Body of pancreas (tissue), 4 donors: Measurements from ENCODE around the gene AKR1D1. TPM values are rescaled to one million over a fixed set of nuclear protein-coding genes. Genes with fewer than 3 reads are reported as not detected.
"Not testable (repeated sequence)": the region's sequence is repeated elsewhere in the genome, so short reads cannot be mapped to it uniquely, and the experiment has no call there.

Experiments used
- ATAC-seq: fragments of 150-250 bp; one replicate; pipeline ENCODE4 v1.9.1; 2016
- DNase-seq, 4 donors: peaks; one replicate each; pipeline ENCODE4 v3.0.0-alpha.2; 2019
- H3K27ac ChIP-seq, 4 donors: fragments of 200-600 bp; sonication (generic); 1 replicate in 3 of 4; 2 replicates in 1 of 4; pipeline versions ENCODE4 v1.5.1 to v1.6.1; 2016 to 2019; ENCODE audit warnings: mild to moderate bottlenecking in 1 of 4, mixed read lengths in 1 of 4, moderate library complexity in 1 of 4
- H3K27me3 ChIP-seq, 2 donors: fragments of 200-600 bp; sonication (generic); one replicate each; pipeline ENCODE4 v1.6.0; 2016; ENCODE audit warnings: mild to moderate bottlenecking in 1 of 2
- H3K36me3 ChIP-seq, 2 donors: fragments of 200-600 bp; sonication (generic); replicated peaks in 1 of 2; 2 replicates each; pipeline ENCODE4 v1.5.1; 2016; ENCODE audit warnings: low read depth in 2 of 2; ENCODE audit not compliant: insufficient read depth in 1 of 2
- H3K4me1 ChIP-seq: fragments of 200-600 bp; sonication (generic); one replicate; pipeline ENCODE4 v1.6.0; 2016
- H3K4me3 ChIP-seq, 2 donors: fragments of 200-600 bp; sonication (generic); 1 replicate in 1 of 2; 2 replicates in 1 of 2; pipeline ENCODE4 v1.5.1; 2016 to 2019
- H3K9me3 ChIP-seq, 3 donors: fragments of 200-600 bp; sonication (generic); 1 replicate in 2 of 3; 2 replicates in 1 of 3; pipeline ENCODE4 v1.5.1; 2016
- CTCF ChIP-seq, 7 experiments: fragments of 450-650 bp in 4 of 7; fragments of 200-600 bp in 3 of 7; sonication (generic) in 3 of 7; IDR thresholded peaks; one replicate each; pipeline ENCODE4 v1.5.1; 2016 to 2019; ENCODE audit warnings: antibody characterized with exemption in 7 of 7
- POLR2A ChIP-seq, 3 donors: fragments of 450-650 bp; IDR thresholded peaks; one replicate each; pipeline ENCODE4 v1.6.1; 2016; ENCODE audit warnings: antibody characterized with exemption in 3 of 3, mild to moderate bottlenecking in 2 of 3
- WGBS, 2 donors: methylation state at CpG; one replicate each; pipeline ENCODE4 v1.1.5; 2017; 5-methylcytosine and 5-hydroxymethylcytosine counted together
- intact Hi-C: fragments of 100-400 bp; cut with DNase I; formaldehyde crosslinking; loops from one replicate; pipeline ENCODE4 v1.15.1; 2023
- total RNA-seq, 2 donors: library from RNA; depleted of rRNA; stranded (reverse); fragments of >200 nt; gene quantifications; one replicate each; pipeline ENCODE4 v1.1.0, GENCODE V29; 2016

AKR1D1 gene
- total RNA-seq, 2 donors from 2014 or later, result not detected

DNA sequence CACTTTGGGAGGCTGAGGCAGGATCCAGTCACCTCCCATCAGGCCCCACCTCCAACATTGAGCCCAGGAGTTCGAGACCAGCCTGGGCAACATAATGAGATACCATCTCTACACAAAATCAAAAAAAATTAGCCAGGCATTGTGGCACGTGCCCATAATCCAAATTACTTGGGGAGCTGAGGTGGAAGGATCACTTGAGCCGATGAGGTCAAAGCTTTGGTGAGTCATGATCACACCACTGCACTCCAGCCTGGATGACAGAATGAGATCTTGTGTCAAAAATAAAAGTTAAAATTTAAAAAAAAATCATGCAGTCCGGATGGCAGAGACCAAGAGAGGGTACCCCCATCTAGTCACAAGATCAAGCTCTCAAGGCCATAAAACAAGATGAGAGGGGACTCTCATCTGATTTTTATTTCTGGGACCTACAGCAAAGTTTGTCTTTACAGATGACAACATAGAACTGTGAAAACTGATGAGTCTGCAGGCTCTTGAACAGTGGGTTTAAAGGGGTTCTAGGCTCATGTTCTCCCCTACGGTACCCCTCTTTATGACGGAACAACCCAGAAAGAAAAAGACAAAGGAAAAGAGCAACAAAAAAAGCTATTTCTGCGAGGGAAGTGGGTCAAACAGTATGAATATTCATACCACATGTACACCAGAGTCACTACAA lies 45.4 kb upstream of the AKR1D1 start:
- intact Hi-C loops, result no loop called here

DNA sequence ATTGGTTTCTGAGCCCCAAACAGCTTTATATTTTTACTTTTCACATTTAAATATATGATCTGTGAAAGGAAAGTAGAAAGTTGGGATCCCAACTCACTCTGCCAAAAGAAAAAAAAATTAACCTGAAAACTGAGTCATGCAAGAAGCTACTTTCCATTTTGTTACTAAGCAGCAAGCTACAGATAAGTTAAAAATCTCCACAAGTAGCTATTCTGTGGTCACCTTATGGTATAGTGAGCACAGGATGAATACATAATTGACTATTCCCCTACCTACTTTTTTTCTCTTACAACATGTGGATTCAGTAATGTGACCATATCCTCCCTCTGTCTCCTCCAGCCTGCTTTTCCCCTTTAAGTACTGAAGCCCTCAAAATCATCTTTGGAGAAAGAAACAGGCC lies 44.1 kb upstream of the AKR1D1 start:
- no peak overlapping the region for H3K27ac ChIP-seq
- intact Hi-C loops, result no loop called here
- no peak for TF ChIP-seq CTCF (IDR thresholded peaks at IDR 0.05)
- TF ChIP-seq POLR2A (IDR thresholded peaks at IDR 0.05), result no peak
- no peak overlapping the region for H3K4me3 ChIP-seq
- H3K4me1 ChIP-seq, result no peaks in the 10 kb centered on the region
- no peaks in the 10 kb centered on the region for H3K36me3 ChIP-seq
- H3K9me3 ChIP-seq, result no peaks in the 10 kb centered on the region
- DNase-seq (no peak), ATAC-seq (no peak)
- no peaks in the 10 kb centered on the region for H3K27me3 ChIP-seq

More for the DNA sequence above, 45.4 kb upstream of the AKR1D1 start:
- DNase-seq (no peak), ATAC-seq (no peak)
- WGBS, 2 donors, result 78% methylated on average over 7 of the region's 7 CpGs
- Histone ChIP-seq H3K9me3 (no peaks in the 10 kb centered on the region), H3K27ac (no peak overlapping the region), H3K4me1 (no peaks in the 10 kb centered on the region), H3K4me3 (no peak overlapping the region), H3K36me3 (no peaks in the 10 kb centered on the region), H3K27me3 (no peaks in the 10 kb centered on the region)
- TF ChIP-seq CTCF (IDR thresholded peaks at IDR 0.05) (no peak), POLR2A (IDR thresholded peaks at IDR 0.05) (no peak)

DNA sequence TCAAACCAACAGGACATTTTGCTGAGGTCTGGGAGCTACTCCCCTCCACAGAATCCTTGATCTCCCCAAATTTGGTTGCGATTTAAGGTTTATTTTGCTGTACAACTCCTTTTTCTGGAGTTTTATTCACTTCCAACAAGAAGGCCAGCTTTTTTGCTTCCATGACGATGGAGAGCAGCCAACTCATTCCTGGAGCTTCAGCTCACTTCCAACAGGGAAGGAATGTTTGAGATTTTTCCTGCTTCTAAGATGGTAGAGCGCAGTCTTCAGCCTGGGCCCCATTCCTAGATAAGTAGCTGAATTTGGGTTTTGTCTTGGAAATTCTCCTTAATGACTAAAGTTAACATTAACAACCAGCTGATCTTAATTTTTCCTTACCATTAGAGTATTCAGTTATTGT lies 43.5 kb upstream of the AKR1D1 start:
- no peak overlapping the region for H3K27ac ChIP-seq
- WGBS, 2 donors, result 89 to 95% methylated on average over 3 of the region's 3 CpGs
- no peaks in the 10 kb centered on the region for H3K36me3 ChIP-seq
- H3K9me3 ChIP-seq, result no peaks in the 10 kb centered on the region
- intact Hi-C loops, result no loop called here
- ATAC-seq (no peak), DNase-seq (no peak)
- no peaks in the 10 kb centered on the region for H3K27me3 ChIP-seq
- no peak for TF ChIP-seq CTCF (IDR thresholded peaks at IDR 0.05)
- no peaks in the 10 kb centered on the region for H3K4me1 ChIP-seq
- H3K4me3 ChIP-seq, result no peak overlapping the region

DNA sequence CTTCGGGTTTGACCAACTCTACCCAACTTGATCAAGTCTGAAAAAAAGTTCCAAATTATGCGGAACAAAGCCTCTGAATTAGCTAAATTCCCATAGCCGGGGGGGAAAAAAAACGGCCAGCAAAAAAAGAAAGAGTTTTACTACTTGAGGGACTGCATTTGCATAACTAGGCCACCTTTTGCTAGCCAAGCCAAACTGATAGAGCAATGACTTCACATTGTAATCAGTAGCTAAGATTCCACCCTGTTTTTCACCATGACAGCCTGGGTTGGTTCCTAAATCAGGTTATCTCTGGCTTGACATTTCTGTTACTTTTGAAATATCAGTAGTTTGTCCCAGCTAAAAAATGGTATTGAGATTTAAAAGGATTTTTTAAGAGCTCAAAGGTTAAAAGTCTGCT lies 43.0 kb upstream of the AKR1D1 start:
- no peak overlapping the region for H3K4me3 ChIP-seq
- WGBS, 2 donors, result 87 to 89% methylated on average over 4 of the region's 4 CpGs
- no peak for TF ChIP-seq CTCF (IDR thresholded peaks at IDR 0.05)
- no peaks in the 10 kb centered on the region for H3K36me3 ChIP-seq
- DNase-seq (no peak), ATAC-seq (no peak)
- H3K27ac ChIP-seq, result no peak overlapping the region
- H3K27me3 ChIP-seq, result no peaks in the 10 kb centered on the region
- no peaks in the 10 kb centered on the region for H3K4me1 ChIP-seq
- H3K9me3 ChIP-seq, result no peaks in the 10 kb centered on the region
- intact Hi-C loops, result no loop called here

DNA sequence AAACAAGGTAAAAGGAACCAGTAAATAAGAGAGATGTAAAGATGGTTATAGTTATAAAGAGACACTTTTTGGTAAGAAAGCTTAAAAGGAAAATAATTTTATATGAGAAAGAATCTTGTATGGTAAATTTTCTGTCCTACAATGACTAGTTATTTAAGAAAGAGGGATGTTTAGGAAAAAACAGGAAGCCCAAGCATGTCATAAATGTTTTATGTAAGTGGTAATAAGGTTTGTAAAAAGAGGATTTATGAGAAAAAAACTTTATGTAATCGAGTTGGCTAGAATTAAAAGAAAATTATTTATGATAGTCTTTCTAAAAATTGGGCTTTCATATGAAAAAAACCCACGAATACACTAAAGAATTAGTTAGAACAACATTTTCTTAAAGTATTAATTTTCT lies 40.1 kb upstream of the AKR1D1 start:
- H3K27me3 ChIP-seq, result no peaks in the 10 kb centered on the region
- ATAC-seq, result no peak
- H3K36me3 ChIP-seq, result no peaks in the 10 kb centered on the region
- no peak overlapping the region for H3K4me3 ChIP-seq
- H3K4me1 ChIP-seq, result no peaks in the 10 kb centered on the region
- no peaks in the 10 kb centered on the region for H3K9me3 ChIP-seq
- 45 to 52% methylated on average over 2 of the region's 2 CpGs for WGBS, 2 donors
- H3K27ac ChIP-seq, result no peak overlapping the region
- DNase-seq, result no peak
- intact Hi-C loops, result no loop called here
- no peak for TF ChIP-seq CTCF (IDR thresholded peaks at IDR 0.05)
- no peak for TF ChIP-seq POLR2A (IDR thresholded peaks at IDR 0.05)

- intact Hi-C loops, H3K4me3 ChIP-seq, H3K36me3 ChIP-seq, H3K27me3 ChIP-seq, H3K4me1 ChIP-seq, ATAC-seq, H3K9me3 ChIP-seq, DNase-seq, H3K27ac ChIP-seq: not testable (repeated sequence)
- WGBS, 2 donors, result 47 to 57% methylated on average over 1 of the region's 1 CpG
Observed at GRCh38 chr7:138040063-138040462, 36.2 kb upstream of the AKR1D1 start.
